ENCODE data around the gene CHD6.

The CHD6 gene

GRCh38 chr20:41360831-41361756, 257.1 kb downstream of the CHD6 start:
- TF ChIP-seq, protein P1, sequence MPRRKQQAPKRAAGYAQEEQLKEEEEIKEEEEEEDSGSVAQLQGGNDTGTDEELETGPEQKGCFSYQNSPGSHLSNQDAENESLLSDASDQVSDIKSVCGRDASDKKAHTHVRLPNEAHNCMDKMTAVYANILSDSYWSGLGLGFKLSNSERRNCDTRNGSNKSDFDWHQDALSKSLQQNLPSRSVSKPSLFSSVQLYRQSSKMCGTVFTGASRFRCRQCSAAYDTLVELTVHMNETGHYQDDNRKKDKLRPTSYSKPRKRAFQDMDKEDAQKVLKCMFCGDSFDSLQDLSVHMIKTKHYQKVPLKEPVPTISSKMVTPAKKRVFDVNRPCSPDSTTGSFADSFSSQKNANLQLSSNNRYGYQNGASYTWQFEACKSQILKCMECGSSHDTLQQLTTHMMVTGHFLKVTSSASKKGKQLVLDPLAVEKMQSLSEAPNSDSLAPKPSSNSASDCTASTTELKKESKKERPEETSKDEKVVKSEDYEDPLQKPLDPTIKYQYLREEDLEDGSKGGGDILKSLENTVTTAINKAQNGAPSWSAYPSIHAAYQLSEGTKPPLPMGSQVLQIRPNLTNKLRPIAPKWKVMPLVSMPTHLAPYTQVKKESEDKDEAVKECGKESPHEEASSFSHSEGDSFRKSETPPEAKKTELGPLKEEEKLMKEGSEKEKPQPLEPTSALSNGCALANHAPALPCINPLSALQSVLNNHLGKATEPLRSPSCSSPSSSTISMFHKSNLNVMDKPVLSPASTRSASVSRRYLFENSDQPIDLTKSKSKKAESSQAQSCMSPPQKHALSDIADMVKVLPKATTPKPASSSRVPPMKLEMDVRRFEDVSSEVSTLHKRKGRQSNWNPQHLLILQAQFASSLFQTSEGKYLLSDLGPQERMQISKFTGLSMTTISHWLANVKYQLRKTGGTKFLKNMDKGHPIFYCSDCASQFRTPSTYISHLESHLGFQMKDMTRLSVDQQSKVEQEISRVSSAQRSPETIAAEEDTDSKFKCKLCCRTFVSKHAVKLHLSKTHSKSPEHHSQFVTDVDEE (CRISPR knock-in tag; IDR thresholded peaks at IDR 0.05) = no peak
- TF ChIP-seq GLIS3 (CRISPR knock-in tag; IDR thresholded peaks at IDR 0.05) = no peak
- no peak for TF ChIP-seq ESRRG (CRISPR knock-in tag; IDR thresholded peaks at IDR 0.05)
- no peak for TF ChIP-seq RARB (CRISPR knock-in tag; IDR thresholded peaks at IDR 0.05)
- TF ChIP-seq SNAI2 (CRISPR knock-in tag; IDR thresholded peaks at IDR 0.05) = no peak
- no peak for TF ChIP-seq ARNTL (CRISPR knock-in tag; IDR thresholded peaks at IDR 0.05; ENCODE audit: borderline replicate concordance, low read depth)
- TF ChIP-seq, protein P2, sequence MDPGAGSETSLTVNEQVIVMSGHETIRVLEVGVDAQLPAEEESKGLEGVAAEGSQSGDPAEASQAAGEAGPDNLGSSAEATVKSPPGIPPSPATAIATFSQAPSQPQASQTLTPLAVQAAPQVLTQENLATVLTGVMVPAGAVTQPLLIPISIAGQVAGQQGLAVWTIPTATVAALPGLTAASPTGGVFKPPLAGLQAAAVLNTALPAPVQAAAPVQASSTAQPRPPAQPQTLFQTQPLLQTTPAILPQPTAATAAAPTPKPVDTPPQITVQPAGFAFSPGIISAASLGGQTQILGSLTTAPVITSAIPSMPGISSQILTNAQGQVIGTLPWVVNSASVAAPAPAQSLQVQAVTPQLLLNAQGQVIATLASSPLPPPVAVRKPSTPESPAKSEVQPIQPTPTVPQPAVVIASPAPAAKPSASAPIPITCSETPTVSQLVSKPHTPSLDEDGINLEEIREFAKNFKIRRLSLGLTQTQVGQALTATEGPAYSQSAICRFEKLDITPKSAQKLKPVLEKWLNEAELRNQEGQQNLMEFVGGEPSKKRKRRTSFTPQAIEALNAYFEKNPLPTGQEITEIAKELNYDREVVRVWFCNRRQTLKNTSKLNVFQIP (CRISPR knock-in tag; IDR thresholded peaks at IDR 0.05; ENCODE audit: borderline replicate concordance, low read depth) = no peak
- no peak for TF ChIP-seq PPARA (CRISPR knock-in tag; IDR thresholded peaks at IDR 0.05; ENCODE audit: borderline replicate concordance)
- TF ChIP-seq ZNF8 (CRISPR knock-in tag; IDR thresholded peaks at IDR 0.05) = no peak
- no peak for TF ChIP-seq TOX (CRISPR knock-in tag; IDR thresholded peaks at IDR 0.05; ENCODE audit: borderline replicate concordance)
- TF ChIP-seq CREB5 (CRISPR knock-in tag; IDR thresholded peaks at IDR 0.05; ENCODE audit: low read depth) = no peak
- no peak for TF ChIP-seq ZFP30 (CRISPR knock-in tag; IDR thresholded peaks at IDR 0.05)
- no peak for TF ChIP-seq CSDC2 (CRISPR knock-in tag; IDR thresholded peaks at IDR 0.05)
- no peak for TF ChIP-seq ZNF70 (CRISPR knock-in tag; IDR thresholded peaks at IDR 0.05)
- ATAC-seq = peak; percentile 7; the same call in 1 of the 3 replicates

- no peak for ATAC-seq
- TF ChIP-seq ARNTL (CRISPR knock-in tag; IDR thresholded peaks at IDR 0.05; ENCODE audit: borderline replicate concordance, low read depth) = no peak
- TF ChIP-seq BACH2 (CRISPR knock-in tag; IDR thresholded peaks at IDR 0.05; ENCODE audit: borderline replicate concordance) = no peak
- no peak for TF ChIP-seq TOX (CRISPR knock-in tag; IDR thresholded peaks at IDR 0.05; ENCODE audit: borderline replicate concordance)
- TF ChIP-seq SNAI2 (CRISPR knock-in tag; IDR thresholded peaks at IDR 0.05) = no peak
- TF ChIP-seq CREB5 (CRISPR knock-in tag; IDR thresholded peaks at IDR 0.05; ENCODE audit: low read depth) = no peak
- TF ChIP-seq CSDC2 (CRISPR knock-in tag; IDR thresholded peaks at IDR 0.05) = no peak
- TF ChIP-seq RARB (CRISPR knock-in tag; IDR thresholded peaks at IDR 0.05) = no peak
- TF ChIP-seq ZNF70 (CRISPR knock-in tag; IDR thresholded peaks at IDR 0.05) = no peak
- no peak for TF ChIP-seq PATZ1 (CRISPR knock-in tag; IDR thresholded peaks at IDR 0.05; ENCODE audit: borderline replicate concordance)
- no peak for TF ChIP-seq OSR1 (CRISPR knock-in tag; IDR thresholded peaks at IDR 0.05)
- TF ChIP-seq, protein P1 (CRISPR knock-in tag; IDR thresholded peaks at IDR 0.05) = no peak
- no peak for TF ChIP-seq ZNF565 (CRISPR knock-in tag; conservative IDR thresholded peaks at IDR 0.05; ENCODE audit: low read depth)
- no peak for TF ChIP-seq ZNF8 (CRISPR knock-in tag; IDR thresholded peaks at IDR 0.05)
- no peak for TF ChIP-seq ISL1 (CRISPR knock-in tag; IDR thresholded peaks at IDR 0.05)
- TF ChIP-seq, protein P2 (CRISPR knock-in tag; IDR thresholded peaks at IDR 0.05; ENCODE audit: borderline replicate concordance, low read depth) = no peak
- no peak for TF ChIP-seq GLIS3 (CRISPR knock-in tag; IDR thresholded peaks at IDR 0.05)
- TF ChIP-seq CSRNP3 (CRISPR knock-in tag; IDR thresholded peaks at IDR 0.05) = no peak
- no peak for TF ChIP-seq PPARA (CRISPR knock-in tag; IDR thresholded peaks at IDR 0.05; ENCODE audit: borderline replicate concordance)
- TF ChIP-seq ESRRG (CRISPR knock-in tag; IDR thresholded peaks at IDR 0.05) = no peak
- no peak for TF ChIP-seq TCF4 (CRISPR knock-in tag; IDR thresholded peaks at IDR 0.05; ENCODE audit: borderline replicate concordance)
These were observed 258.6 kb downstream of the CHD6 start for GRCh38 chr20:41359541-41360011.
